Cardiac muscle cell (in vitro differentiated cells and primary cell): Measurements from ENCODE around the gene STK31. TPM values are rescaled to one million over a fixed set of nuclear protein-coding genes. Genes with fewer than 3 reads are reported as not detected.
"Not testable (repeated sequence)": the region's sequence is repeated elsewhere in the genome, so short reads cannot be mapped to it uniquely, and the experiment has no call there.

Experiments used
- DNase-seq, 2 donors: peaks; one replicate each; pipeline versions ENCODE4 v3.0.0 to v3.0.0-alpha.2; 2010 to 2017; ENCODE audit warnings: low read depth in 1 of 2, low spot score in 1 of 2
- H3K27ac ChIP-seq: fragments of 200-600 bp; sonication (generic); 2 replicates; pipeline ENCODE4 v1.5.1; 2016
- H3K27me3 ChIP-seq: fragments of 200-600 bp; sonication (generic); 2 replicates; pipeline ENCODE4 v1.6.0; 2016; ENCODE audit warnings: control low read depth
- H3K36me3 ChIP-seq: fragments of 200-600 bp; sonication (generic); 2 replicates; pipeline ENCODE4 v1.5.1; 2016; ENCODE audit warnings: control low read depth
- H3K4me1 ChIP-seq: fragments of 200-600 bp; sonication (generic); 2 replicates; pipeline ENCODE4 v1.8.1; 2017; ENCODE audit warnings: low read depth, mild to moderate bottlenecking, mixed run types
- H3K4me3 ChIP-seq: fragments of 200-600 bp; sonication (generic); 2 replicates; pipeline ENCODE4 v1.5.1; 2016; ENCODE audit warnings: mild to moderate bottlenecking
- H3K9me3 ChIP-seq: fragments of 200-600 bp; sonication (generic); 2 replicates; pipeline ENCODE4 v1.5.1; 2017; ENCODE audit warnings: low read depth, mild to moderate bottlenecking, control low read depth
- CTCF ChIP-seq: IDR thresholded peaks from 2 replicates; pipeline ENCODE4 v1.5.1; 2012; ENCODE audit warnings: low read depth, mild to moderate bottlenecking, low read length
- polyA plus RNA-seq: library from polyadenylated mRNA; unstranded; fragments of >200 nt; fragmentation: Nextera tagmentation; extraction: Ambion mirVana; gene quantifications from 2 replicates; pipeline ENCODE4 v1.2.1, GENCODE V29; 2016
- total RNA-seq: library from RNA; depleted of rRNA; stranded (reverse); fragments of >200 nt; gene quantifications from 2 replicates; pipeline ENCODE4 v1.2.3, GENCODE V29; 2016

The STK31 gene
- total and polyA plus RNA-seq, 2 experiments from 2014 or later, result 0.06 TPM

GRCh38 chr7:23833405-23833804, 123.4 kb downstream of the STK31 start:
- no peak for TF ChIP-seq CTCF
- H3K4me1 ChIP-seq, result no peaks in the 10 kb centered on the region
- no peak overlapping the region for H3K4me3 ChIP-seq
- H3K27me3 ChIP-seq, result no peaks in the 10 kb centered on the region
- H3K9me3 ChIP-seq, result peaks cover 6% of the 10 kb centered on the region
- no peak overlapping the region for H3K27ac ChIP-seq
- no peak for DNase-seq
- H3K36me3 ChIP-seq, result no peaks in the 10 kb centered on the region

- H3K36me3 ChIP-seq, H3K27ac ChIP-seq, H3K4me1 ChIP-seq, H3K9me3 ChIP-seq, DNase-seq, H3K4me3 ChIP-seq, H3K27me3 ChIP-seq: not testable (repeated sequence)
Measured at GRCh38 chr7:23844837-23845236, 134.8 kb downstream of the STK31 start.

- H3K4me3 ChIP-seq, result no peak overlapping the region
- no peaks in the 10 kb centered on the region for H3K27me3 ChIP-seq
- no peak for DNase-seq
- H3K36me3 ChIP-seq, result no peaks in the 10 kb centered on the region
- TF ChIP-seq CTCF, result no peak
- H3K4me1 ChIP-seq, result no peaks in the 10 kb centered on the region
- no peak overlapping the region for H3K27ac ChIP-seq
- H3K9me3 ChIP-seq, result no peaks in the 10 kb centered on the region
Measured at GRCh38 chr7:23852135-23852534, 142.1 kb downstream of the STK31 start.

- H3K36me3 ChIP-seq, result no peaks in the 10 kb centered on the region
- no peak for TF ChIP-seq CTCF
- DNase-seq, result peak in 1 of 2 donors; percentile 6
- H3K4me3 ChIP-seq, result no peak overlapping the region
- H3K4me1 ChIP-seq, result no peaks in the 10 kb centered on the region
- no peaks in the 10 kb centered on the region for H3K27me3 ChIP-seq
- no peak overlapping the region for H3K27ac ChIP-seq
- no peaks in the 10 kb centered on the region for H3K9me3 ChIP-seq
Measured at GRCh38 chr7:23852988-23853387, 143.0 kb downstream of the STK31 start.

GRCh38 chr7:23863209-23863787, 153.3 kb downstream of the STK31 start:
- Histone ChIP-seq H3K36me3 (no peaks in the 10 kb centered on the region), H3K9me3 (no peaks in the 10 kb centered on the region), H3K27ac (no peak overlapping the region), H3K4me3 (no peak overlapping the region), H3K4me1 (no peaks in the 10 kb centered on the region), H3K27me3 (no peaks in the 10 kb centered on the region)
- peak; percentile 46 to 56 for DNase-seq
- TF ChIP-seq CTCF, result peak; percentile 65

- H3K4me3 ChIP-seq, result no peak overlapping the region
- no peaks in the 10 kb centered on the region for H3K36me3 ChIP-seq
- peak in 1 of 2 donors; percentile 77 for DNase-seq
- no peak overlapping the region for H3K27ac ChIP-seq
- no peaks in the 10 kb centered on the region for H3K9me3 ChIP-seq
- H3K27me3 ChIP-seq, result no peaks in the 10 kb centered on the region
- TF ChIP-seq CTCF, result no peak
- H3K4me1 ChIP-seq, result no peaks in the 10 kb centered on the region
Measured at GRCh38 chr7:23864973-23865372, 155.0 kb downstream of the STK31 start.
